ENCODE measurements around the gene PLEKHA3.
"Not testable (repeated sequence)": the region's sequence is repeated elsewhere in the genome, so short reads cannot be mapped to it uniquely, and the experiment has no call there.

PLEKHA3 gene

GRCh38 chr2:178521304-178522150 is 41.3 kb downstream of the PLEKHA3 start:
- TF ChIP-seq CTCF (IDR thresholded peaks at IDR 0.05; ENCODE audit: extremely low read depth, insufficient read depth, missing control alignments): no peak
- in situ Hi-C loops (cut with MboI; ENCODE audit: low pct_unique_long_range_greater_than_20kb, low sequenced_read_pairs, unreplicated experiment): no loop called here
- no peak for DNase-seq (ENCODE audit: low spot score)

- in situ Hi-C loops (cut with MboI; ENCODE audit: low pct_unique_long_range_greater_than_20kb, low sequenced_read_pairs, unreplicated experiment): no loop called here
- peak; percentile 64 for TF ChIP-seq CTCF (IDR thresholded peaks at IDR 0.05; ENCODE audit: extremely low read depth, insufficient read depth, missing control alignments)
- peak; percentile 56 for DNase-seq (ENCODE audit: low spot score)
These were observed 42.8 kb downstream of the PLEKHA3 start for GRCh38 chr2:178522950-178523595.

GRCh38 chr2:178523596-178524134 is 43.4 kb downstream of the PLEKHA3 start:
- no peak for DNase-seq (ENCODE audit: low spot score)
- no peak for TF ChIP-seq CTCF (IDR thresholded peaks at IDR 0.05; ENCODE audit: extremely low read depth, insufficient read depth, missing control alignments)
- in situ Hi-C loops (cut with MboI; ENCODE audit: low pct_unique_long_range_greater_than_20kb, low sequenced_read_pairs, unreplicated experiment): no loop called here

GRCh38 chr2:178525010-178525409 is 44.8 kb downstream of the PLEKHA3 start:
- DNase-seq (ENCODE audit: low spot score); in situ Hi-C loops (cut with MboI; ENCODE audit: low pct_unique_long_range_greater_than_20kb, low sequenced_read_pairs, unreplicated experiment): not testable (repeated sequence)

- DNase-seq (ENCODE audit: low spot score); in situ Hi-C loops (cut with MboI; ENCODE audit: low pct_unique_long_range_greater_than_20kb, low sequenced_read_pairs, unreplicated experiment): not testable (repeated sequence)
These were observed 45.2 kb downstream of the PLEKHA3 start for GRCh38 chr2:178525460-178525859.

- in situ Hi-C loops (cut with MboI; ENCODE audit: low pct_unique_long_range_greater_than_20kb, low sequenced_read_pairs, unreplicated experiment): no loop called here
- DNase-seq (ENCODE audit: low spot score): no peak
- no peak for TF ChIP-seq CTCF (IDR thresholded peaks at IDR 0.05; ENCODE audit: extremely low read depth, insufficient read depth, missing control alignments)
These were observed 46.0 kb downstream of the PLEKHA3 start for GRCh38 chr2:178526256-178526655.

- in situ Hi-C loops (cut with MboI; ENCODE audit: low pct_unique_long_range_greater_than_20kb, low sequenced_read_pairs, unreplicated experiment): no loop called here
- no peak for DNase-seq (ENCODE audit: low spot score)
- no peak for TF ChIP-seq CTCF (IDR thresholded peaks at IDR 0.05; ENCODE audit: extremely low read depth, insufficient read depth, missing control alignments)
These were observed 47.3 kb downstream of the PLEKHA3 start for GRCh38 chr2:178527592-178527991.
